ENCODE measurements around the gene PCDHB2. TPM values are rescaled to one million over a fixed set of nuclear protein-coding genes. Genes with fewer than 3 reads are reported as not detected.
A peak's percentile ranks its signal among the peaks of the same experiment; 100 is the strongest.
"Not testable (repeated sequence)": the region's sequence is repeated elsewhere in the genome, so short reads cannot be mapped to it uniquely, and the experiment has no call there.

Gene PCDHB2
- total RNA-seq, 3 donors from 2014 or later = 0.82 to 5.5 (median 1.1) TPM

GRCh38 chr5:141084487-141084989 lies 9.9 kb upstream of the PCDHB2 start:
- Histone ChIP-seq H3K9me3 (peaks cover 7% of the 10 kb centered on the region), H3K36me3 (ENCODE audit: low read depth) (no peaks in the 10 kb centered on the region), H3K4me3 (no peak overlapping the region), H3K4me1 (ENCODE audit: low read depth) (no peaks in the 10 kb centered on the region)
- intact Hi-C loops (cut with DNase I, micrococcal nuclease) = no loop called here
- TF ChIP-seq, protein P1, sequence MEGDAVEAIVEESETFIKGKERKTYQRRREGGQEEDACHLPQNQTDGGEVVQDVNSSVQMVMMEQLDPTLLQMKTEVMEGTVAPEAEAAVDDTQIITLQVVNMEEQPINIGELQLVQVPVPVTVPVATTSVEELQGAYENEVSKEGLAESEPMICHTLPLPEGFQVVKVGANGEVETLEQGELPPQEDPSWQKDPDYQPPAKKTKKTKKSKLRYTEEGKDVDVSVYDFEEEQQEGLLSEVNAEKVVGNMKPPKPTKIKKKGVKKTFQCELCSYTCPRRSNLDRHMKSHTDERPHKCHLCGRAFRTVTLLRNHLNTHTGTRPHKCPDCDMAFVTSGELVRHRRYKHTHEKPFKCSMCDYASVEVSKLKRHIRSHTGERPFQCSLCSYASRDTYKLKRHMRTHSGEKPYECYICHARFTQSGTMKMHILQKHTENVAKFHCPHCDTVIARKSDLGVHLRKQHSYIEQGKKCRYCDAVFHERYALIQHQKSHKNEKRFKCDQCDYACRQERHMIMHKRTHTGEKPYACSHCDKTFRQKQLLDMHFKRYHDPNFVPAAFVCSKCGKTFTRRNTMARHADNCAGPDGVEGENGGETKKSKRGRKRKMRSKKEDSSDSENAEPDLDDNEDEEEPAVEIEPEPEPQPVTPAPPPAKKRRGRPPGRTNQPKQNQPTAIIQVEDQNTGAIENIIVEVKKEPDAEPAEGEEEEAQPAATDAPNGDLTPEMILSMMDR (IDR thresholded peaks at IDR 0.05) = no peak
- ATAC-seq = no peak
- DNase-seq = peak in 1 of 3 donors; percentile 3

DNA sequence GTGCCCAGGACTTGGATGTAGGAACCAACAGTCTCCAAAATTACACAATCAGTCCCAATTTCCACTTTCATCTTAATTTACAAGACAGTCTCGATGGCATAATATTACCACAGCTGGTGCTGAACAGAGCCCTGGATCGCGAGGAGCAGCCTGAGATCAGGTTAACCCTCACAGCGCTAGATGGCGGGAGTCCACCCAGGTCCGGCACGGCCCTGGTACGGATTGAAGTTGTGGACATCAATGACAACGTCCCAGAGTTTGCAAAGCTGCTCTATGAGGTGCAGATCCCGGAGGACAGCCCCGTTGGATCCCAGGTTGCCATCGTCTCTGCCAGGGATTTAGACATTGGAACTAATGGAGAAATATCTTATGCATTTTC lies 837 bp downstream of the PCDHB2 start:
- ATAC-seq (no peak), DNase-seq (no peak)
- Histone ChIP-seq H3K4me1 (ENCODE audit: low read depth) (no peaks in the 10 kb centered on the region), H3K36me3 (ENCODE audit: low read depth) (no peaks in the 10 kb centered on the region), H3K4me3 (no peak overlapping the region), H3K9me3 (peaks cover 37% of the 10 kb centered on the region)
- intact Hi-C loops (cut with DNase I, micrococcal nuclease) = no loop called here
- TF ChIP-seq, protein P1 (IDR thresholded peaks at IDR 0.05) = no peak

- not testable (repeated sequence) for DNase-seq, ATAC-seq
Measured at GRCh38 chr5:141096181-141096580, 1.8 kb downstream of the PCDHB2 start.

DNA sequence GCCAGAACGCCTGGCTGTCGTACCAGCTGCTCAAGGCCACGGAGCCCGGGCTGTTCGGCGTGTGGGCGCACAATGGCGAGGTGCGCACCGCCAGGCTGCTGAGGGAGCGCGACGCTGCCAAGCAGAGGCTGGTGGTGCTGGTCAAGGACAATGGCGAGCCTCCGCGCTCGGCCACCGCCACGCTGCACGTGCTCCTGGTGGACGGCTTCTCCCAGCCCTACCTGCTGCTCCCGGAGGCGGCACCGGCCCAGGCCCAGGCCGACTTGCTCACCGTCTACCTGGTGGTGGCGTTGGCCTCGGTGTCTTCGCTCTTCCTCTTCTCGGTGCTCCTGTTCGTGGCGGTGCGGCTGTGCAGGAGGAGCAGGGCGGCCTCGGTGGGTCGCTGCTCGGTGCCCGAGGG lies 2.2 kb downstream of the PCDHB2 start:
- peaks cover 49% of the 10 kb centered on the region for H3K9me3 ChIP-seq
- ATAC-seq; H3K4me1 ChIP-seq (ENCODE audit: low read depth); H3K36me3 ChIP-seq (ENCODE audit: low read depth); intact Hi-C loops (cut with DNase I, micrococcal nuclease); DNase-seq; H3K4me3 ChIP-seq: not testable (repeated sequence)

More at GRCh38 chr5:141096181-141096580, 1.8 kb downstream of the PCDHB2 start:
- H3K4me1 ChIP-seq (ENCODE audit: low read depth); H3K36me3 ChIP-seq (ENCODE audit: low read depth); H3K4me3 ChIP-seq; intact Hi-C loops (cut with DNase I, micrococcal nuclease): not testable (repeated sequence)
- H3K9me3 ChIP-seq = peaks cover 45% of the 10 kb centered on the region

DNA sequence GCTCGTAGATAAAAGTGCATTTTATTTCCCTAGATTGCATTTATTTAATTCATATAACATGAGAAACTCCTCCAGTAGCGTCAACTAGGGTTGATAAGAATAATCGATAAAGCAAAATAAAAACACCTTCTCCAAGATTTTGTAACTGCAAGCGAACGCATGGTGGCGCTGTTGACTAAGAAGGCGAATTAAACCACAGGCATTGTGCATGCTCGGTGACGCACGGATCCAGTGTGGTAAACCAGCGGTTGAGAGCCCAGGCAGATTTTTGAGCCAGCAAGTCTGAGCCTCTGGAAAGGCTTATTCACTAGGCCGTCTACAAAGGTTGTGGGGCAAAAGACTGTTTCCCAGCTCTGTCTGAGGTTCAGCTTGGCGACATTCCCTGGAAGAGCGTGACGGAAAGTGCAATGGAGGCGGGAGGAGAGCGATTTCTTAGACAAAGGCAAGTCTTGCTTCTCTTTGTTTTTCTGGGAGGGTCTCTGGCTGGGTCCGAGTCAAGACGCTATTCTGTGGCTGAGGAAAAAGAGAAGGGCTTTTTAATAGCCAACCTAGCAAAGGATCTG lies 5.9 kb downstream of the PCDHB2 start, which contains the start of gene PCDHB3:
Gene PCDHB3 (plus strand): TSS at position 231 of the 563 bp plus-strand sequence. CDS start 177 bp downstream, at position 408.
- no peak for ATAC-seq
- no peak for DNase-seq
- Histone ChIP-seq H3K36me3 (ENCODE audit: low read depth) (no peaks in the 10 kb centered on the region), H3K4me1 (ENCODE audit: low read depth) (no peaks in the 10 kb centered on the region), H3K4me3 (no peak within 1 kb of the TSS), H3K9me3 (peaks cover 37% of the 10 kb centered on the region)
- intact Hi-C loops (cut with DNase I, micrococcal nuclease) = no loop called here
- TF ChIP-seq, protein P1 (IDR thresholded peaks at IDR 0.05) = no peak

GRCh38 chr5:141101059-141101458 lies 6.6 kb downstream of the PCDHB2 start:
- no peak for DNase-seq
- H3K4me1 ChIP-seq (ENCODE audit: low read depth) = no peaks in the 10 kb centered on the region
- TF ChIP-seq, protein P1 (IDR thresholded peaks at IDR 0.05) = no peak
- no peaks in the 10 kb centered on the region for H3K36me3 ChIP-seq (ENCODE audit: low read depth)
- intact Hi-C loops (cut with DNase I, micrococcal nuclease) = no loop called here
- no peak overlapping the region for H3K4me3 ChIP-seq
- ATAC-seq = no peak
- peaks cover 33% of the 10 kb centered on the region for H3K9me3 ChIP-seq

DNA sequence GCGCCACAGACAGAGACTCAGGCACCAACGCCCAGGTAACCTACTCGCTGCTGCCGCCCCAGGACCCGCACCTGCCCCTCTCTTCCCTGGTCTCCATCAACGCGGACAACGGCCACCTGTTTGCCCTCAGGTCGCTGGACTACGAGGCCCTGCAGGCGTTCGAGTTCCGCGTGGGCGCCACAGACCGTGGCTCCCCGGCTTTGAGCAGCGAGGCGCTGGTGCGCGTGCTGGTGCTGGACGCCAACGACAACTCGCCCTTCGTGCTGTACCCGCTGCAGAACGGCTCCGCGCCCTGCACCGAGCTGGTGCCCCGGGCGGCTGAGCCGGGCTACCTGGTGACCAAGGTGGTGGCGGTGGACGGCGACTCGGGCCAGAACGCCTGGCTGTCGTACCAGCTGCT lies 7.7 kb downstream of the PCDHB2 start:
- DNase-seq; ATAC-seq; H3K4me1 ChIP-seq (ENCODE audit: low read depth); intact Hi-C loops (cut with DNase I, micrococcal nuclease); H3K36me3 ChIP-seq (ENCODE audit: low read depth); H3K4me3 ChIP-seq: not testable (repeated sequence)
- peaks cover 32% of the 10 kb centered on the region for H3K9me3 ChIP-seq

- intact Hi-C loops (cut with DNase I, micrococcal nuclease); H3K4me1 ChIP-seq (ENCODE audit: low read depth); DNase-seq; H3K36me3 ChIP-seq (ENCODE audit: low read depth); ATAC-seq; H3K4me3 ChIP-seq: not testable (repeated sequence)
- peaks cover 34% of the 10 kb centered on the region for H3K9me3 ChIP-seq
Measured at GRCh38 chr5:141102471-141102870, 8.1 kb downstream of the PCDHB2 start.
